GM18951 (cell line): ENCODE data around the gene OBSCN.
"Not testable (repeated sequence)": the region's sequence is repeated elsewhere in the genome, so short reads cannot be mapped to it uniquely, and the experiment has no call there.

Source experiments
- POLR2A ChIP-seq: IDR thresholded peaks from 4 replicates; pipeline ENCODE4 v1.6.1; 2011; ENCODE audit warnings: mild to moderate bottlenecking; ENCODE audit not compliant: insufficient read length, insufficient read depth; ENCODE audit errors: extremely low read depth
- in situ Hi-C: fragments of 300-500 bp; cut with MboI; formaldehyde crosslinking; loops from one replicate; pipeline ENCODE4 v1.12.0; 2022; ENCODE audit warnings: low sequenced_read_pairs, mixed read lengths, inconsistent platforms; ENCODE audit not compliant: unreplicated experiment

Gene OBSCN

DNA sequence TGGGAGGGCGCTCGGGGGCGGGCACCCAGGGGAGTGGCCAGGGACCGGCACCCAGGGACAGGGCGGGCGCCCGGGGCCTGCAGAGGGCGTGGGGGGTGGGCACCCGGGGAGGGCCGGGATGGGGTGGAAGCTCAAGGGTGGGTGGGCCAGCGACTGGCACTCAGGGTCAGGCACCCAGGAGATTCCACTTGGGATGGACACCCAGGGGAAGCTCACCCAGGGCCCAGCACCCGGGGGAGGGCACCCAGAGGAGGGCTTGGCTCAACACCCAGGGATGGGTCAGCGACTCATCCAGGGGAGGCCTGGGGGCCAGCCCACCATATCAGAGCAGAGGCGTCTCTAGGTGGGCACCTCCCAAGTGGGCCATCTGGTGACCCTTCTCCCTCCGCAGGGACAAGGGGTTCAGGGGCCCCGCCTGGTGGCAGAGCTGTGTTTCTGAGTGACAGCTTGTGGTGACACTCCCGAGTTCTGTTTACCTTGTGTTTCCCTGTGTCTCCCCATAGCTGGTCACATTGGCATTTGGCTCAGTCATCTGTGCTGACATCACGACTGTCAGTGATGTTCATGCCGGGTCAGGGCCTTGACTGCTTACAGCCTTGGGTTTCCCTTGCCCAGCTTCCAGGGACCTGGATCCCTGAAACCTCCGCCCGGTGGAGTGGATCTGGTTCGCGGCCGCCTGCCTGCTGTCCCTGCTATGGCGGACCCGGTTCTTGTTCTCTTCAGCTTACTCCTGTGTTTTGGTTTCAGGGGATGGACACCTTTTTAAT is 41.5 kb upstream of the OBSCN start:
- in situ Hi-C loops, result no loop called here
- no peak for TF ChIP-seq POLR2A

DNA sequence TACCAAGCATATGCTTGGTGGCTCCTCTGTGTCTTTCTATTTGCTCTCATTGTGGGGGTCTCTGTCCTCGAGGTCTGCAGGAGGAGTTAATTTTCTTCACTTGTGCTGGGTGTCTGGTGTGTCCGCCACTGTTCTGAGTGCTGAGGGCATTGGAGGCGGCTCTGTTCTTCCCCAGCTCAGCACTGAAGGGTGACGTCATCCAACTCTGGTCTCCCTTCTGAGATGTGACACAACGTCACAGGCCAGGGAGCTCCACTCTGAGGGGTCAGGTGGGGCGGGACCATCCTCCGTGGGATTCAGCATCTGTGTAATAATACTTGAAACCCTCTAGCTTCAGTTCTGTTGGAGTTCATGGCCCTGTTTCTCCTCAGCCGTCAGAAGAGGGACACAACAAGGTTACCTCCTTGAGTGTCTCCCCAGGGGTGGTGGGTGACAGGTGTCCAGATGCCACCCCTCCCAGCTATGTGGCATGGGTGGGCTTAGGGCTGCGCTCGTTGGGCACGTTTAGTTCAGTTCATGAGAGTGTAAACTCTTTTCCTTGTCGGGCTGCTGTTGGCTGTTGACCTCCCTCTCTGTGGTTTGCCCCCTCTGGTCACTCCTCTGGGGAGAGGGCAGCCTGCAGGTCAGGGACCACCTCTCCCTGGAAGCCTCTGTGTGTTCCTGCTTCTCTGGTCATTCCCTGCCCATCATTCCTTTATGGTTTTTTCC is 39.1 kb upstream of the OBSCN start:
- TF ChIP-seq POLR2A, result no peak
- in situ Hi-C loops, result no loop called here

DNA sequence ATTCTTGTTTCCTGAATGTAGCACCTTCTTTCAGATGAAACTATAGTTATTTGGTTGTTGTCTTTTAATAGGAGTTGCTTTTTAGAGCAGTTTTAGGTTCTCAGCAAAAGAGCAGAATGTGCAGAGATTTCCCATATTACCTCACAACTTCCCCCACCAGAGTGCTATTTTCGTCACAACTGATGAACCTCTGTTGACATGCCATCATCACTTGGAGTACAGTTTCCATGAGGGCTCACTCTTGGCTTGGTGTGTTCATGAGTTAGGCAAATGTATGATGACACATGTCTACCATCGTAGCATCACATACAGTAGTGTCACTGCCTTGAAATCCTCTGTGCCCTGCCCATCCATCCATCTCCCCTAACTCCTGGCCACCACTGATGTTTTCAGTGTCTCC is 38.5 kb upstream of the OBSCN start:
- in situ Hi-C loops, result no loop called here
- no peak for TF ChIP-seq POLR2A

DNA sequence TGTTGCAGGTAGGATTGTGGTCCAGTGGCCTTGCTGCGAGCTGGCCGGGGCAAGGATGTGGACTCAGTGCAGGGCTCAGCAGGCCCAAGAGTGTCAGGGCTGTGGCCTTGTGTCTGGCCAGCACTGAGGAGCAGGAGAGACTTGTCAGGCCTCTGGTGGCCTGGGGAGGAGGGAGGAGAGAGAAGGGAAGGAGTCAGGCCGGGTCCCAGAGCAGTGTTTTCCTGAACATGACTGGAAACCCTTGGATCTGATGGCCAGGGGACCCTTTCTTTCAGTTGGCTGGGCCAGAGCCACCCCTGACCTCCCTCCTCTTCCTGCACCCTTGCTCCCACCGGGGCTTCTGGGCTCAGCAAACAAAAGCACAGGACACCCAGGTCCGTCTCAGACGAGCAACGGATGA is 37.2 kb upstream of the OBSCN start:
- in situ Hi-C loops, result no loop called here
- TF ChIP-seq POLR2A, result no peak

DNA sequence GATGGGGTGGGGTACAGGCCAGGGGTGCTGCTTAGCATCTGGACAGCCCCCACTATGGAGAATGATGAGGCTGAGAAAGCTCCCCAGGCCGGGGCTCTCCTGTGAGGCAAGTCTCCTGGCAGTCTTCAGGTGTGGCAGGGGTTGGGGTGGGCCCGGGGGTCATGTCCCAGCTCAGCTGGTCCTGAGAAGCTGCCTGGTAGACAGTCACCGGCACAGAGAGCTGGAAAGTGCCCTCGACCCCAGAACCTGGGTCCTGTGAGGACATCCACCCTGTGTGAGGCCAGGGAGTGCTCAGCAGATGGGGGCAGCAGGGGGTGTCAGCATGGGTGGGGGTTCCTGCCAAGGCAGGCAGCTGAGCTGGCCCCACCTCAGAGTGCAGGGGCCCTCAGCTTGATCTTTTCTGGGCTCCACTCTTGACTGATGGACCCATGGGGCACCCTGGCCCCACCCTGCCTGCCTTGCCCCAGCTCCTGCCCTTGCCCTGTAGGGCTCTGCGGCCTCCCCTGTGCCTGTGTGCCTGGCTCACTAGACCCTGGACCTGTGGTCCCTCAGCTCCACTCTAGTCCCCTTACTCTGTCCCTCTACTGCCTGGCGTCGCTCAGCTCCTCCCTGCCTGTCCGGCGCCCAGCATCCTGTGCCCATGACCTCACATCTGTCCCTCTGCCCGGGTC is 36.5 kb upstream of the OBSCN start:
- in situ Hi-C loops, result no loop called here
- TF ChIP-seq POLR2A, result no peak

DNA sequence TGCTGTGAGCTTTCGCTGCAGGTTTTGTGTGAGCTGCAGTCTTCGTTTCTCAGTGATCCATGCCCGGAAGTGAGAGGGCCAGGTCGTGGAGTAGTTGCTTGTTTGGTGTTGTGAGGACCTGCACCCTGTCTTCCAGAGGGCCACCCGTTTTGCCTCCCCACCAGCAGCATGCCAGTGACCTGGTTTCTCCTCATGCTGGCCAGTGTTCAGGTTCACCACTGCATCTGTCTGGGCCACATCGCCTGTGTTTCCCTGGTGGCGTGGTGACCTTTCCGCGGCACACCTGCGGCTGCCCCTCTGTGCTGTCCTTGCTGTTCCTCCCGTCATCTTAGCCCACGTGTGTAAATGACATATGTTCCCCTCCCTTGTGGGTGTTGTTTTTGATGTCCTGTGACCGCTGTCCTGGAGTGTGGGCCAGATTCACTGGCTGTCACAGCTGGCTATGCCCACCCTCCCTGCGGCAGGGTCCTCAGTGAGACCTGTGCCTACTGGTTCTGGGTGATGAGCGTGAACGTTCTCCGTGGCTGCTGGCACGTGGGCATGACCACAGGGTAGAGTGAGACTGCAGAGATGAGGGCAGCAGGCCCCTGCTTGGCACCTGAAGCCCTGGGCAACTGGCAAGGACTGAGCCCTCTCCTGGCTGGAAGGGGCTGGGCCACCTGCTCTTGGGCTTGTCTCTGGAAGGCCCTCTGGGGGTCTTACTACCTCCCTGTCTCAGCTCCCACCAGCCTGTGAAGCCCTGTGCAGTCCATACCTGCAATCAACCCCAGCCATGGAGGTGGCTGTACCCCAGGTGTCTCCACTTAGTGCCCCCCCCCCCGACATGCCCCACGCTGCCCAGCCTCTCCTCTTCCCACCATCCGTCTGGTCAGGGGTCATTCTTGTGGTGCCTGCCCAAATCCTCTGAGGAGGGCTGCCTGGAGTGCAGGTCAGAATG is 35.0 kb upstream of the OBSCN start:
- in situ Hi-C loops, result no loop called here
- no peak for TF ChIP-seq POLR2A

DNA sequence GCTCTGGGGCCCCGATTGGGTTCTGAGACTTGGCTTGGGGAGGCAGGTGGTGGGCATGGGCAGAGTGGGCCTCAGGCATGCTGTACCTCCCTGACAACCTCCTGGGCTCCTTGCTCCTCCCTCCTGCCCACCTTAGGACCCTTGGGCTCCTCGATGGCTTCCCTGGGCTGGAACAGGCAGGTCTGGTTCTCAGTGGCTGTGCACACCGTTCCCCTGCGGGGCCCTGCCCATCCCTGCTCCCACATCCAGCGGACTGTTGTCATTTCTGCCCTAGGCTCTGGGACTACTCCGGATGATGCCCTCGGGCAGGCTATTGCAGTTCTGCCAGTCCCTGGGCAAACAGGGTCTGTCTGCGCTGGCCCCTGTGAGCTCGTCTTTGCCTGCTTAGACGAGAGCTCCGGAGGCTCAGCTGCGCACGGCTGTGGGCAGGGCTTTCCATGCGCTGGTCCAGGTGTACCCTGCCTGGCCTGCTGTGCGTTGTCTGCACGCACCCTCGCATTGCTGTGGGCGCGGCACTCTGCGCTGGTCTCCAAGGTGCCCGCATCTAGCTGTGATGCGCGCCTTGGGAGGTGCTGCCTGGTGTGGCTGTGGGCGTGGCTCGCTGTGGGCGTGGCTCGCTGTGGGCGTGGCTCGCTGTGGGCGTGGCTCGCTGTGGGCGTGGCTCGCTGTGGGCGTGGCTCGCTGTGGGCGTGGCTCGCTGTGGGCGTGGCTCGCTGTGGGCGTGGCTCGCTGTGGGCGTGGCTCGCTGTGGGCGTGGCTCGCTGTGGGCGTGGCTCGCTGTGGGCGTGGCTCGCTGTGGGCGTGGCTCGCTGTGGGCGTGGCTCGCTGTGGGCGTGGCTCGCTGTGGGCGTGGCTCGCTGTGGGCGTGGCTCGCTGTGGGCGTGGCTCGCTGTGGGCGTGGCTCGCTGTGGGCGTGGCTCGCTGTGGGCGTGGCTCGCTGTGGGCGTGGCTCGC is 34.0 kb upstream of the OBSCN start:
- in situ Hi-C loops, result not testable (repeated sequence)

DNA sequence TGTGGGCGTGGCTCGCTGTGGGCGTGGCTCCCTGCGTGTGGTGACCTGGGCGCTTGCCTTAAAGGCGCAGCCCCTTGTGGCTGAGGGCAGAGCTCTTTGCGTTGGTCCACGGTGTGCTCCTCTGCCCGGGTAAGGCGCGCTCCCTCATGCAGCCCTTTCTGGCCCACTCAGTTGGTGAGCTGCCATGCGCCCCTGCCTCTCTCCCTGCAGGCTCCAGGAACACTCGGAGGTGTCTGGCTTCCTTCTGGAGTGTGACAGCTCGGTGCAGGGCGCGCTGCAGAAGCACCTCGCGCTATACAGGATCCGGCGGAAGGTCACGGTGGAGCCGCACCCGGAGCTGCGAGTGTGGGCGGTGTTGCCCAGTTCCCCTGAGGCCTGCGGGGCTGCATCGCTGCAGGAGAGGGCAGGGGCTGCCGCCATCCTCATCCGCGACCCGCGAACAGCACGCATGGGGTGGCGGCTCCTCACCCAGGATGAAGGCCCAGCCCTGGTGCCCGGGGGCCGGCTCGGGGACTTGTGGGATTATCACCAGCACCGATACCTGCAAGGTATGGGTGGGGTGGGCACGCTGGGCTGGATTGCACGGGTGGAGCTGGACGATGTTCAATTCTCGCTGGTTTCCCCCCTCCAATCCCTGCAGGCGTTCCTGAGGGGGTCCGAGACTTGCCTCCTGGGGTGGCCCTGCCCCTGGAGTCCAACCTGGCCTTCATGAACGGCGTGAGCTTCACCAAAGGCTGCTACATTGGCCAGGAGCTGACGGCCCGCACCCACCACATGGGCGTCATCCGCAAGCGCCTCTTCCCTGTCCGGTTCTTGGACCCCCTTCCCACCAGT is 33.1 kb upstream of the OBSCN start:
- TF ChIP-seq POLR2A, result no peak
- in situ Hi-C loops, result no loop called here

DNA sequence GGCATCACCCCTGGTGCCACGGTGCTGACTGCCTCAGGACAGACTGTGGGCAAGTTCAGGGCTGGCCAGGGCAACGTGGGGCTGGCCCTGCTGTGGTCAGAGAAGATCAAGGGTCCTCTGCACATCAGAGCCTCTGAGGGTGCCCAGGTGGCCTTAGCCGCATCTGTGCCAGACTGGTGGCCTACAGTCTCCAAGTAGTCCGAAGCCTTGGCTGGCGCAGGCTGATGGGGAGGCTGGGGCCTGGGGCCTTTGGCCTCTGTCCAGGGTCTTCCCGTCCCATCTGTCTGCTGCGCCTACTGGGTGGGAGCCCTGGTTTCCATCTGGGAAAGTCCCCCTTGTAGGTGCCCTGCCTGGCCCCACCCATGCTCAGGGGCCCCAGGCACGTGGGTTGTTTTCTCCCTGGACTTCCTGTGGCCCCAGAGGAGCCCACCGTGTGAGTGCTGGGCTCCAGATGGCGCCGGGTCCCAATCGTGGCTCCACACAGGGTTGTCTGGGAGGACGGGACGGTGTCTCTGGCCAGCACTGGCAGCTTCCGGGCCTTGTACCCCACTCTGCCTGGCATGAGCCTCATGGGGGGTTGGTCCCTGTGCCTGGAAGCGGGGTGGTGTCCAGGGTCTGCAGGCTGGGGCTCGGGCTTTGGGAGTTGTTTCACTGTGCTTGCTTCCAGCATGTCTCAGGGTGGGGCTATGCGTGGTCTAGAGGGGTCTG is 32.4 kb upstream of the OBSCN start:
- no peak for TF ChIP-seq POLR2A

DNA sequence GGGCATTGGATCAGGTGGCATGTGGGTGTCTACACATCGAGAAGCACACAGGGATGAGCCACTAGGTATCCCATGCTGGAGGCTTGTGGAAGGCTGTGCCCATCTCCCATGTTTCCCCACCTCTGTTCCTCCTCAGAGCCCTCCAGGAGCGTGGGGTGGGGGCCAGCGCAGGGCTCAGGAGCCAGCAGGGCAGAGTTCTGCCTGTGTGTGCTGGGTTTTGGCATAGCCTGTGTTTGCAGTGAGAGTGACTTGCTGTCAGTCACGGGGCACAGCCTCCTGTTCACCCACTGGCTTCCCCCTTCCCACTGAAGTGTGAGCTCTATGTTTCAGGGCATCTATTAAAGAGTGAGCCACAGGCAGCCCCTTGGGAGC is 31.8 kb upstream of the OBSCN start:
- TF ChIP-seq POLR2A, result no peak
- in situ Hi-C loops, result no loop called here

More for the DNA sequence above, 32.4 kb upstream of the OBSCN start:
- in situ Hi-C loops, result no loop called here
